Cardiac fibroblast (primary cell): ENCODE measurements around the gene B3GNT7.
"Not testable (repeated sequence)": the region's sequence is repeated elsewhere in the genome, so short reads cannot be mapped to it uniquely, and the experiment has no call there.

Experiments
- DNase-seq, 2 donors: peaks; one replicate each; pipeline versions ENCODE4 v3.0.0 to v3.0.0-alpha.2; 2010; ENCODE audit warnings: low read depth in 2 of 2
- H3K4me3 ChIP-seq, 2 donors: replicated peaks in 1 of 2; 1 replicate in 1 of 2; 2 replicates in 1 of 2; pipeline ENCODE4 v1.5.1; 2011; ENCODE audit warnings: low read depth in 2 of 2, low read length in 2 of 2, mild to moderate bottlenecking in 2 of 2, moderate library complexity in 1 of 2
- TF ChIP-seq, protein P1 (sequence below): IDR thresholded peaks from one replicate; pipeline ENCODE4 v1.5.1; 2011; ENCODE audit warnings: low read depth, mild to moderate bottlenecking, low read length, inconsistent platforms

The B3GNT7 gene

DNA sequence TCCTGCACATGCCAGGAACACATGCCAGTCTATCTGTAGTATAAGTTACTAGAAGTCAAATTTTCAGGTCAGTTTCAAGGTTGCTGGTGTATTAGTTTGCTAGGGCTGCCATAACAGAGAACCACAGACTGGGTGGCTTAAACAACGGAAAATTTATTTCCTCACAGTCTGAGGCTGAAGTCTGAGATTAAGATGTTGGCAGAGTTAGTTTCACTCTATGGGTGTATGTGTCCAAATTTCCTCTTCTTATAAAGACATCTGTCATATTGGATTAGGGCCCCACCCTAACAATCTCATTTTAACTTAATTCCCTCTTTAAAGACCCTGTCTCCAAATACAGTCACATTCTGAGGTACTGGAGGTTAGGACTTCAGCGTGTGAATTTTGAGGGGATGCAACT, 26.5 kb downstream of the B3GNT7 start:
- H3K4me3 ChIP-seq = no peak overlapping the region
- no peak for DNase-seq
- TF ChIP-seq, protein P1, sequence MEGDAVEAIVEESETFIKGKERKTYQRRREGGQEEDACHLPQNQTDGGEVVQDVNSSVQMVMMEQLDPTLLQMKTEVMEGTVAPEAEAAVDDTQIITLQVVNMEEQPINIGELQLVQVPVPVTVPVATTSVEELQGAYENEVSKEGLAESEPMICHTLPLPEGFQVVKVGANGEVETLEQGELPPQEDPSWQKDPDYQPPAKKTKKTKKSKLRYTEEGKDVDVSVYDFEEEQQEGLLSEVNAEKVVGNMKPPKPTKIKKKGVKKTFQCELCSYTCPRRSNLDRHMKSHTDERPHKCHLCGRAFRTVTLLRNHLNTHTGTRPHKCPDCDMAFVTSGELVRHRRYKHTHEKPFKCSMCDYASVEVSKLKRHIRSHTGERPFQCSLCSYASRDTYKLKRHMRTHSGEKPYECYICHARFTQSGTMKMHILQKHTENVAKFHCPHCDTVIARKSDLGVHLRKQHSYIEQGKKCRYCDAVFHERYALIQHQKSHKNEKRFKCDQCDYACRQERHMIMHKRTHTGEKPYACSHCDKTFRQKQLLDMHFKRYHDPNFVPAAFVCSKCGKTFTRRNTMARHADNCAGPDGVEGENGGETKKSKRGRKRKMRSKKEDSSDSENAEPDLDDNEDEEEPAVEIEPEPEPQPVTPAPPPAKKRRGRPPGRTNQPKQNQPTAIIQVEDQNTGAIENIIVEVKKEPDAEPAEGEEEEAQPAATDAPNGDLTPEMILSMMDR = no peak

DNA sequence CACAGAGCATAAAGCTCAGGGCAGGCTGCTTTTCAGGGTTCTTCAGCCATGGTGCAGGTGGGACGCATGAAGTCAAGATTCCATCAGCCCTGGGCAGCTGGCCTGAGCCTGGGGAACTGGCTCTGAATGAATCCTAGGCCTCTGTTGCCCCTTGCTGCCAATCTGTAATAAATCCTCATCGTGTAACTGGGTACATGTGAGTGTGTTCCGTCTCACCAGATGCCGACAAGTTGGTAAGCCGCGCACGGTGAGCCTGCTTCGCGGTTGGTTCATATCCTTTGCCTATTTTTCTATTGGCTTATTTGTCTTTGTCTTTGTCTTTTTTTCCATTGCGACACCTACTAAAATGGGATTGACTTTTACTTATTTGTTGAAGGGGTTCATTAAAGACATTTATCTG, 27.7 kb downstream of the B3GNT7 start:
- TF ChIP-seq, protein P1 = no peak
- no peak overlapping the region for H3K4me3 ChIP-seq
- no peak for DNase-seq

GRCh38 chr2:231425291-231425810, 29.8 kb downstream of the B3GNT7 start:
- DNase-seq = no peak
- TF ChIP-seq, protein P1 = no peak
- H3K4me3 ChIP-seq = no peak overlapping the region

DNA sequence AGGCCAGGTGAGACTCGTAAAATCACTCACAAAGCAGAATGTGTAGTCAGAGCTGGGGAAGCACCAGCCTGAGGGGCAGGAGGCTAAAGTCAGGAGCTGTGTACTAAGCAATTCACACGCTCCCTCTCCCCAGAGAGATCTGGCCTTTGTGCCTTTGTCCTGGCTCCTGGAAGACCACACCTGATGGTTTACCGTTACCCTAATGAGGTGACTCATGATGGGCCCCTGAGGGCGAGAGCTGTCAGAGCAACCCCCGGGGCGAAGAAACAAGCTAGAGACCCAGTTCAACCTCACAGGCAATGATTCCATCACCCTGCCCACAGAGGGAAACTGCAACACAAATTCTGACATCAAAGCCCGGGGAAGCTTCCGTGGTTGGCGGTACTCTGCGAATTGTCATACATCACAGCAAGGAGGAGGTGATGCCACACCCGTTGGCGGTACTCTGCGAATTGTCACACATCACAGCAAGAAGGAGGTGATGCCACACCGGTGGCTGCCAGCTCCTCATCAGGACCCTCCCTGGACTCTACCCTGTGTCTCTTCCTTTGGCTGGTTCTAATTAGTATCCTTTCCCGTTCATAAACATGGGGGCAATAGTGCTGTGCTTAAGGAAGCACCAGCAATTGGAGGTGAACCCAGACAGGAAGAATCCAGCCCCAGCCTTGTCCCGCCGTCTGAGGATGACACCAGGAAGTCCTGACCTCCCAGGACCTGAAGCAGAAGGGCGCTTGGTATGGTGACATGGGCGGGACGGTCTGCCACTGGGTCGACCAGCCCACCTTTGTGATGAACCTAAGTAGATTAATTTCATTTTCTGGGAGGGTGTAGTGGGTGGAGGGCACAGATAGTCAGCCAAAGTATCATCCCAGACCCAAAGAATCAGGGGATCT, 30.5 kb downstream of the B3GNT7 start:
- TF ChIP-seq, protein P1 = no peak
- H3K4me3 ChIP-seq = no peak overlapping the region
- DNase-seq = no peak

- DNase-seq = no peak
- H3K4me3 ChIP-seq = no peak overlapping the region
- TF ChIP-seq, protein P1 = no peak
Measured at GRCh38 chr2:231427116-231427515, 31.6 kb downstream of the B3GNT7 start.

GRCh38 chr2:231429152-231429551, 33.6 kb downstream of the B3GNT7 start:
- H3K4me3 ChIP-seq = no peak overlapping the region
- no peak for DNase-seq
- TF ChIP-seq, protein P1 = no peak

GRCh38 chr2:231429901-231430300, 34.4 kb downstream of the B3GNT7 start:
- no peak for DNase-seq
- TF ChIP-seq, protein P1 = no peak
- no peak overlapping the region for H3K4me3 ChIP-seq

DNA sequence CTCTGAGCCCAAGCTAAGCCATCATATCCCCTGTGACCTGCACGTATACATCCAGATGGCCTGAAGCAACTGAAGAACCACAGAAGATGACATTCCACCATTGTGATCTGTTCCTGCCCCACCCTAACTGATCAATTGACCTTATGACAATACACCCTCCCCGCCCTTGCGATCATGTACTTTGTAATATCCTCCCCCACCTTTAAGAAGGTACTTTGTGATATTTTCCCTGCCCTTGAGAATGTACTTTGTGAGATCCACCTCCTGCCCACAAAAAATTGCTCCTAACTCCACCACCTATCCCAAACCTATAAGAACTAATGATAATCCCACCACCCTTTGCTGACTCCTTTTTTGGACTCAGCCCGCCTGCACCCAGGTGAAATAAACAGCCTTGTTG, 34.9 kb downstream of the B3GNT7 start:
- DNase-seq, H3K4me3 ChIP-seq: not testable (repeated sequence)
